Stimulated activated CD8-positive, alpha-beta memory T cell treated with anti-CD3 and anti-CD28 coated beads, Interleukin-15, amount 100 ng/mL, for 1 hour (primary cell): ENCODE results near the gene ZNF888.
"Not testable (repeated sequence)": the region's sequence is repeated elsewhere in the genome, so short reads cannot be mapped to it uniquely, and the experiment has no call there.

Experiments used
- DNase-seq: peaks from one replicate; pipeline ENCODE4 v3.0.0-alpha.2; 2020; ENCODE audit warnings: low read depth

Gene ZNF888

GRCh38 chr19:52941941-52942385, 18.7 kb upstream of the ZNF888 start:
- no peak for DNase-seq

- DNase-seq: not testable (repeated sequence)
Observed at GRCh38 chr19:52941523-52941922, 18.3 kb upstream of the ZNF888 start.

DNA sequence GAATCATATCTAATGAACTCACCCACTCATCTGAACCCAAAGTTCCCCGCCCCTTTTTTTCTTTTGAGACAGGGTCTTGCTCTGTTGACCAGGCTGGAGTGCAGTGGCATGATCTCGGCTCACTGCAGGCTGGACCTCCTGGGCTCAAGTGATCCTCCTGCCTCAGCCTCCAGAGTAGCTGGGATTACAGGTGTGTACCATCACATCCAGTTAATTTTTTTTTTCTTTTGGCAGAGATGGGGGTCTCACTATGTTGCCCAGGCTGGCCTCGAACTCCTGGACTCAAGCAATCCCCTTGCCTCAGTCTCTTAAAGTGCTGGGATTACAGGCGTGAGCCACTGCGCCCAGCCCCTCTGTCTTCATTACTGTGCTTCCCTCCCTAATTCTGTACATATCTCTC, 17.7 kb upstream of the ZNF888 start:
- not testable (repeated sequence) for DNase-seq

DNA sequence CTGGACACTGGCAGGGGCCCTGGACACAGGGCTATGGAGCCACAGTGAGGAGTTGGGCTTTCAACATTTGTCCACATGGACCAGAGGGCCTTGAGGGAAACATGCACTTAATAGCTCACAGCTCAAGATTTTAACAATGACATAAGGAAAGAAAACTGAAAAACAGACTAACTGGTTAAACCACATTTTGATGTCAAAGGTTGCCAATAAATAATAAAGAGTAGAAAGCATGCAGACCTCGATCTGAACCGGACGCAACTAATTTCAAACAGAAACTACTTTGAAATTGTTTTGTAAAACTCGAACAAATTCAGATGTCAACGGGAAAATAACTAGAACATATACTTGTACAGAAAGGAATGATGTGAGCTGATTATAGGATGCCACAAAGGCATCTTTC, 15.5 kb upstream of the ZNF888 start:
- DNase-seq: no peak

DNA sequence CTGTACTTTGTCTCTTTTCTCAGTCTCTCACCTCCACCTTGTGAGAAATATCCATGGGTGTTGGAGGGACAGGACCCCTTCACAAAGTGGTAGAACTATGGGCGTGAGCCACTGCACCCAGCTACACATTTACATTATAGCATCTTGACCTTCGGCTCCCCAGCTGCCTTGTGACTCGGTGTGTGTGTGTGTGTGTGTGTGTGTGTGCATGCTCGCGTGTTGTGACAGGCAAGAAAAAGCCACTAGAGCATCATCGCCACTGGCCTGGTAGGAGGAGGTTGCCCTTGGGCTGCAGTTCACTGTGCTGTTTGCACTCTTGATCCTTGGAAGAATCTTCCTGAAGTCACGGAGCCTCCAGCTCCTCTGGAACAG, 13.7 kb upstream of the ZNF888 start:
- DNase-seq: no peak

GRCh38 chr19:52936151-52936953, 13.1 kb upstream of the ZNF888 start:
- DNase-seq: no peak

- DNase-seq: no peak
Observed at GRCh38 chr19:52935434-52935833, 12.2 kb upstream of the ZNF888 start.

GRCh38 chr19:52924641-52925040, 1.4 kb upstream of the ZNF888 start:
- not testable (repeated sequence) for DNase-seq

DNA sequence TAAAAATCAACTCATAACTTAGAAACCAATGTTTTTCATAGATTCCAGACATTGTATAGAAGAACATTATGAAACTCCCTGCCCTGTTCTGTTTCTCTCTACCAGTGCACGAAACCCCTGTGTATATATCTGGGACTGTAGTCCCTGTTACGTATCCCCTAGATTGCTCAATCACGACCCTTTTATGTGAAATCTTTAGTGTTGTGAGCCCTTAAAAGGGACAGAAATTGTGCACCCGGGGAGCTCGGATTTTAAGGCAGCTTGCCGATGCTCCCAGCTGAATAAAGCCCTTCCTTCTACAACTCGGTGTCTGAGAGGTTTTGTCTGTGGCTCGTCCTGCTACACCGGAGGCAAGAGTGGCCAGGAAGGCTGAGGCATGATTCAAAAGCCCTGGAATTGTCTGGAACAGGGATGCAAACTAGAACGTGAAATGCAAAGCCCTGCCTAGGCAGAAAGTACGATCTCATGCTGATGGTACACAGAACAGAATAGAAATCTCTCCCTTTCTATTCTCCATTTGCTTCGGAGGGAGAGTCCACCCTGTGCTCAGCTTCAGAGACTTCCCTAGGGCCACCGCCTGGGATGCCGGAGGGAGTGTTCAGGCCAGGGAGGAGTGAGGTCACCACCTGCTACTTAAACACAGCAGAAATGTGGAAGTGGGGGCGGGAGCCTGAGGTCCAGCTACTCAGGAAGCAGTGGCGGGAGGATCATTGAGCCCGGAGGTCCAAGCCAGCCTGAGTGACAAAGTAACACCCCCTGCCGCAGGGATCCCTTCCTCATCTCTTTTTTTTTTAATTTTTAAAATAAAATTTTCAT, 758 bp upstream of the ZNF888 start:
- DNase-seq: no peak

DNA sequence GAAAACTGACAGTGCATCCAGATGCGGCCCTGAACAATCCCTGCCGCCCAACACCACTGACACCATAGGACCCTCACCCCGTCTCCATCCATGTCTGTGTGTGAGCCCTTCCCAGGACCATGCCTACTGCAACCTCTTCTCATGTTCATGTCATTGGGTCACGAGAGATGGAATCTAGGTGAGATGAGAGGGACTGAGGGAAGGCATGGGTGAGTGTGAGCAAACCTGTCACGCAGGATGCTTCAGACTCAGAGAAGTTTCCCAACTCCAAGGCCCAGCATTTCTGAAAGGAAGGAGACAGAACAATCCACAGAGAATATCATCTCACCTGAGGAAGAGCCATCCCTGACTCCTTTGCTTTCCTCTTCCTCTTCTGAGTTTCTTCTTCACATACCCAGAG, 5.7 kb downstream of the ZNF888 start:
- DNase-seq: no peak

DNA sequence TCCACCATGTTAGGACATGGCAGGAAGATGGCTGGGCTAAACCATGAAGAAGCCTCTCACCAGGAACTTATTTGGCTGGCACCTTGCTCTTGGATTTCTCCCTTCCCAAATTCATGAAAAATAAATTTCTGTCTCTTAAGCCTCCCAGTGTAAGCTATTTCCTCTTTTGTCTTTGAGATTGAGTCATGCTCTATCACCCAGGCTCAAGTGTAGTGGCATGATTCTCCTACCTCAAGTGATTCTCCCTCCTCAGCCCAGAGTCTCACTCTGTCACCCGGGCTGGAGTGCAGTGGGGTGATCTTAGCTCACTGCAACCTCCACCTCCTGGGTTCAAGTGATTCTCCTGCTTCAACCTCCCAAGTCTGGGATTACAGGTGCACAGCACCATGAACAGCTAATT, 12.6 kb downstream of the ZNF888 start:
- DNase-seq: no peak

DNA sequence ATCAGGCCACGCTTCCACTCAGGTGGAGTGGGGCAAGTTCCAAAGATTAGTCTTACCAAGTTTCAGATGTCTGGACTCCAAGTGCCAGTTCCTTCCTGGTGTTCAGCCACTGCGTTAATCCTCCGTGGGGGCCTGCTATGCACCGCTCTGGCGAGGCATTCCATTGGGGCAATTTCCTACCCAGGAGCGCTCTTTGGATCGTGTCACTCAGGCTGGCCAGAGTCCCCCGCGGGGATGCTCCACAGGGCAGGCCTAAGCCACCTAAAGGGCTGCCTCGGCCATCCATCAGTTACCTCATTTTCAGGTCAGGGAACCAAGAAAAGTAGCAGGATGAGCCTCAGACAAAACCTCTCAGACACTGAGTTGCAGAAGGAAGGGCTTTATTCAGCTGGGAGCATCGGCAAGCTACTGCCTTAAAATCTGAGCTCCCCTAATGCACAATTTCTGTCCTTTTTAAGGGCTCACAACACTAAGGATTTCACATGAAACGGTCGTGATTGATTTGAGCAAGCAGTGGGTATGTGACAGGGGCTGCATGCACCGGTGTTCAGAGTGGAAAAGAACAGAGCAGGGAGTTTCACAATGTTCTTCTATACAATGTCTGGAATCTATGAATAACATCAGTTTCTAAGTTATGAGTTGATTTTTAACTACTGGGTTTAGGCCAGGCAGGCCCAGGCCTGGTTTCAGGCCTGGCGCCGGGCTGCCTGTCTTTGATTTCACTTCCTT, 19.0 kb downstream of the ZNF888 start:
- DNase-seq: not testable (repeated sequence)

DNA sequence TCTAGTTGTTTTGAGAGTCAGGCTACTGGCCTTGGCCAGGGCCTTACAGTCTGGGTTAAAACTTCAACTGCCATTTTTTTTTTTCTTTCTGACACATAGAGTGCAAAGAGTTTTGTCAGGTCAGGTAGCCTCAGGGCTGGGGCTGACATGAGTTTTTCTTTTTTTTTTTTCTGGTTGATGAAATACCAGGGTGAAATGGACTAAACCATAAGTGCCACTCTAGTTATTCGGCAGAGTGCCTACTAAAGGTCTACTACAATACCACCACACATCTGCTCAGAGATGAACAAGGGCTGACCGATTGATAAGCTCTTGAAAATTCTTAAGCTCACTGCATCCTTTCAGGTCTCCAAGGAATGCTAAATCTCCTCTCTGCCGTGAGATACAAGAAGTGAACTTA, 21.4 kb downstream of the ZNF888 start:
- DNase-seq: no peak

- not testable (repeated sequence) for DNase-seq
Observed at GRCh38 chr19:52898596-52898995, 24.6 kb downstream of the ZNF888 start.

DNA sequence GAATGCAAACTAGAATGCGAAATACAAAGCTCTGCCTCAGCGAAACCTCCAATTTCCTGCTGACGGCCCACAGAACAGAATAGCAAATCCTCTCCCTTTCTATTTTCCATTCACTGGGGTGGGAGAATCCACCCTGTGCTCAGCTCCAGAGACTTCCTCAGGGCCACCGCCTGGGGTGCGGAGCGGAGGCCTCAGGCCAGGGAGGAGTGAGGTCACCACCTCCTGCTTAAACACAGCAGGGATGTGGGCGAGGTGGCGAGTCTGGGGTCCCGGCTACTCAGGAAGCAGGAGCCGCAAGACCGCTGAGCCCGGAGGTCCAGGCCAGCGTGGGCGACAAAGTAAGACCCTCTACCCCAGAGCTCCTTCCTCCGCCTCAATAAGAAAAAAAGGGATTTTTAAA, 25.1 kb downstream of the ZNF888 start:
- no peak for DNase-seq

DNA sequence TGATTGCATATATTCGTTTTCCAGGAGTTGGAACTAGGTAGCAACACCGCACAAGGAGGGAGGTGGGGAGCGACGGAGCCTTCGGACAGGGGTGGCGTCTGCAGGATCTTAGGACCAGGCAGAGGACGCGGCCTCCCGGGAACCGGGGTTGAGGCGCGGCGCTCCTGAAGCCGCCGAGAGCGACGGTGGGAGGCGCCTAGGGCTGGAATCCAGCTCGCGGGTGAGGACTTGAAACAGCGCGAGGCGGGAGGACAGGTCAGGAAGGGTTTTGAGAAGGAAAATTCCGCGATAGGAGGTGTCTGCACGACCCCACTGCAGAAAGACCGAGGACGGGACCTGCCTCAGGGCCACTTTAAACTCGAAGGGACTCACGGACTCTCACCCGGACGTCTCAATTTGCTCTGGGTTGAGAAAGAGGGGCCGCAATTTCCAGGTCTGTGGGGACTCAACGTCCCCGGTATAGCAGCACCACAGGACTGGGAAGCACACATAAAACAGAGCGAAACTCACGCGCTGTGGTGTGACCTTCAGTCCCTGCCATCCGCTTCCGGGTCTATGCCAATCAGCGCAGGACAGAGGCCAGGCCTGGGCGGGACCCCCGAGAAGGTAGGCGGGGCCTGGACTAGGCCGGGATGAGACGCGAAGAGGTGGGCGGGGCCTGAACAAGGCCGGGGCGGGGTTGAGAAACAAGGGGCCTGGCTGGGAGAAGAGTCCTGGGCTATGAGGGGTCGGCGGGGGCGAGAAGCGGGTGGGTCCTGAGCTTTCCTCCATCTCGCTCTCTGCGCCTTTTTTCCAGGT, 25.9 kb downstream of the ZNF888 start, which contains the start of gene ZNF320:
Gene ZNF320, minus strand, starts transcription at position 498 of the 798 bp plus-strand sequence. CDS start 7,380 bp downstream, outside the sequence.
- DNase-seq: peak; percentile 74

- DNase-seq: no peak
Observed at GRCh38 chr19:52896431-52897137, 26.6 kb downstream of the ZNF888 start.

DNA sequence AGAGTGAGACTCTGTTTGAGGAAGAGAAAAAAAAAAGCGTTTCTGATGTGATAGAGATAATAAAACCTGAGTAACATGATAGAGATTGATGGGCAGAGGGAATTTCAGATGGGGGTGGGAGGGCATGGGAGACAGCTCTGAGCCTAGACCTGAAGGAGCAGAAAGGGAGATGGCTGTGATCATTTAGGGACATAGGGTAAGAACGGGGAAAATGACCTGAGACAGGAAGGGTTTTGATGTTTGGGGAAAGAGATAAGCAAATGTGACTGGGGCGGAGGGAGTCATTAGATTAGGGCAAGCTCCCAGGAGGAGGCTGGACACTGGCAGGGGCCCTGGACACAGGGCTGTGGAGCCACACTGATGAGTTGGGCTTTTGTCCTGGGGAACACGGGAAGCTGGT, 31.9 kb downstream of the ZNF888 start:
- DNase-seq: no peak

DNA sequence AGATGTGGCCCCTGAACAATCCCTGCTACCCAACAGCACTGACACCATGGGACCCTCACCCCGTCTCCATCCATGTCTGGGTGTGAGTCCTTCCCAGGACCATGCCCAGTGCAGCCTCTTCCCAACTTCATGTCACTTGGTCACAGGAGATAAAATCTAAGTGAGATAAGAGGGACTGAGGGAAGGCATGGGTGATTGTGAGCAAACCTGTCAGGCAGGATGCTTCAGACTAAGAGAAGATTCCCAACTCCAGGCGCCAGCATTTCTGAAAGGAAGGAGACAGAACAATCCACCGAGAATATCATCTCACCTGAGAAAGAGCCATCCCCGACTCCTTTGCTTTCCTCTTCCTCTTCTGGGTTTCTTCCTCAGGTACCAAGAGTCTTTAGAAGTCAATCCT, 33.3 kb downstream of the ZNF888 start:
- DNase-seq: no peak

- no peak for DNase-seq
Observed at GRCh38 chr19:52889076-52889475, 34.2 kb downstream of the ZNF888 start.

DNA sequence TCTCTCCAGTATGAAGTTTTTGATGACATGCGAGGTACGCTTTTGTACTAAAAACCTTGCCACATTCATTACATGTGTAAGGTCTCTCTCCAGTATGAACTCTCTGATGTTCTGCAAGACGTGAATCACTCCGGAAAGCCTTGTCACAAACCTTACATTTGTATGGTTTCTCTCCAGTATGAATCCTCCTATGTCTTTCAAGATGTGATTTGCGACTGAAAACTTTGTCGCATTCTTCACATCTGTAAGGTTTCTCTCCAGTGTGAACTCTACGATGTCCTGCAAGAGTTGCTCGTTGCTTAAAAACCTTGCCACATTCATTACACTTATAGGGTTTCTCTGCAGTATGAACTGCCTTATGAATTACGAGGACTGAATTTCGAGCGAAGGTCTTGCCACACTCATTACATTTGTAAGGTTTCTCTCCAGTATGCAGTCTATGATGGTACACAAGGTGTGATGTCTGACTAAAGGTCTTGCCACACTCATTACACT, 42.3 kb downstream of the ZNF888 start:
- DNase-seq: no peak
